Loucy (cell line): Measurements from ENCODE around the gene PSAPL1.

Source experiments
- EZH2phosphoT487 ChIP-seq: fragments of 200-600 bp; IDR thresholded peaks from 2 replicates; pipeline ENCODE4 v1.6.1; 2018; ENCODE audit warnings: antibody characterized with exemption, mild to moderate bottlenecking, moderate library complexity, borderline replicate concordance
- TF ChIP-seq, protein P1 (sequence below): fragments of 200-600 bp; sonication (generic); conservative IDR thresholded peaks from 2 replicates; pipeline ENCODE4 v1.5.1; 2014; ENCODE audit warnings: mild to moderate bottlenecking, antibody characterized with exemption, low read length

DNA sequence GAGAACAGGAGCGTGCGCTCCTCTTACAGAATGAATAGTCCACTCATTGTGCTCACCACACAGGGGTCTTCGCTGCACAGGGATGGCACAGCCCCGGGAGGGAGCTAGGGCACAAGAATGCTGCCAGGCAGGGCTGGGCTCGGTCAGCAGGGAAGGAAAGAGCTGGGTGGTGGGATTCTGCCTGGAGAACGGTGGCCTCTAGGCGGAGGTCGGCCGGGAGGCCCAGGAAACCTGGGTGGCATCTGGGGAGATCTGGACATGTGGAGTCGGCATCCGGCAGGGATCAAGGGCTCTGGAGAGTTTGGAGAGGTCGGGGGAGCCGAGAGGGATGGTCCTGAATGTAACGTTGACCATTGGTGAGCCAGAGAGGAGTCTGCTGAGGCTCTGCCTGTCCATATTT, 46.5 kb upstream of the PSAPL1 start:
- TF ChIP-seq, protein P1, sequence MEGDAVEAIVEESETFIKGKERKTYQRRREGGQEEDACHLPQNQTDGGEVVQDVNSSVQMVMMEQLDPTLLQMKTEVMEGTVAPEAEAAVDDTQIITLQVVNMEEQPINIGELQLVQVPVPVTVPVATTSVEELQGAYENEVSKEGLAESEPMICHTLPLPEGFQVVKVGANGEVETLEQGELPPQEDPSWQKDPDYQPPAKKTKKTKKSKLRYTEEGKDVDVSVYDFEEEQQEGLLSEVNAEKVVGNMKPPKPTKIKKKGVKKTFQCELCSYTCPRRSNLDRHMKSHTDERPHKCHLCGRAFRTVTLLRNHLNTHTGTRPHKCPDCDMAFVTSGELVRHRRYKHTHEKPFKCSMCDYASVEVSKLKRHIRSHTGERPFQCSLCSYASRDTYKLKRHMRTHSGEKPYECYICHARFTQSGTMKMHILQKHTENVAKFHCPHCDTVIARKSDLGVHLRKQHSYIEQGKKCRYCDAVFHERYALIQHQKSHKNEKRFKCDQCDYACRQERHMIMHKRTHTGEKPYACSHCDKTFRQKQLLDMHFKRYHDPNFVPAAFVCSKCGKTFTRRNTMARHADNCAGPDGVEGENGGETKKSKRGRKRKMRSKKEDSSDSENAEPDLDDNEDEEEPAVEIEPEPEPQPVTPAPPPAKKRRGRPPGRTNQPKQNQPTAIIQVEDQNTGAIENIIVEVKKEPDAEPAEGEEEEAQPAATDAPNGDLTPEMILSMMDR = no peak
- TF ChIP-seq EZH2phosphoT487 = no peak
